Limb (tissue), 2 donors: ENCODE results near the gene ARG1.

Source experiments
- DNase-seq, 2 donors: peaks; one replicate each; pipeline ENCODE4 v3.0.0-alpha.2; 2016; ENCODE audit errors: extremely low spot score in 2 of 2

ARG1 gene

DNA sequence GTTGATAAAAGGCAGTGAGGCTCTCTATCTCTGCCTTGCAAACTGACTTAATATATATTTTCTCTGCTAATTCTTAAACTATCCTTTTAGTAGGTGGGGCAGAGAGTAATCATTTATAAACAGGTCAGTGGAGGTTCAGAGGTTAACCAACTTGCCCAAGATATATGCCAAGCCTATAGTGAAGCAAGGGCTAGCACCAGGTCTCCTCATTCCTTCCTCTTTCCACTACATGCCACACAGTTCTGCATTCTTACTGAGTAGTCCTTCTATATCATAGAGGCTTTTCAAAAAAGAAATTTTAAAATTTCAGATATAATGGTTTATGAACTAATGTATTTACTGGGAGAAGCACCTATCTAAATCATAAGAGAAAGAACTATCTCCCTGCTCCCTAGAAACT lies 8.5 kb downstream of the ARG1 start:
- DNase-seq, result no peak

DNA sequence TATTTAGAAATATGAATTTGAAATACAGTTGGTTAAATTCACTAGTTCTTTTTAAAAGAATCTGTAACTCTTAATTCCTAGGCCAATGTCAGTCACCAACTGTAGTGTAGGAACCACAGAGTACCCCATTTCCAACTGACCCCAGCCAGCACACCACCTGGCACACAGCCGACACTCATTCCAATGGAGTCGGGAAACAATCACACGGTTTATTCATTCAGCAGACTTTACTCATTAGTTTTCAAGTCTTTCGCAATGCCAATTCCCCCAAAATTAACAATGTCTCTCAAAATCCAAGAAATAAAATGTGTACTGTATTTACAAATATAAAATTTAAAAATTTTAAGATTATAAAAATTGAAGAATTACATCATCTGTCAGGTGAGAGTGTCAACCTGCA lies 13.5 kb downstream of the ARG1 start:
- no peak for DNase-seq

DNA sequence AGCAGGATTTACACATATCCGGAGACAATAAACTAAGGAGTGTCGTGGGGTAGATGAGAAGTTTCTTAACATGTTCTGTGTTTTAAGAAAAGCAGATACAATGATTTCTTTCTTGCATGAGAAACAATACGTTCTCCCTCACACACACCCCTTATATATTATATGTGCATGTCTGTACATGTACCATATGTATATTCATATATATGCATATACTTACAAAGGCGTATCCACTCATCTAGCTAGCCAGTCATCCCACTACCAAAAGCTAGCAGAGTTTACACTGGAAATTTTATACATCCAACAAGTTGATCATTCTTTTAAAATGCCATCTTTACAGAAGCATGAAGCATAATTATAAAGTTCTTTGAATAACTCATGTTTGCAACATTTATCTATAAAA lies 14.9 kb downstream of the ARG1 start:
- no peak for DNase-seq

DNA sequence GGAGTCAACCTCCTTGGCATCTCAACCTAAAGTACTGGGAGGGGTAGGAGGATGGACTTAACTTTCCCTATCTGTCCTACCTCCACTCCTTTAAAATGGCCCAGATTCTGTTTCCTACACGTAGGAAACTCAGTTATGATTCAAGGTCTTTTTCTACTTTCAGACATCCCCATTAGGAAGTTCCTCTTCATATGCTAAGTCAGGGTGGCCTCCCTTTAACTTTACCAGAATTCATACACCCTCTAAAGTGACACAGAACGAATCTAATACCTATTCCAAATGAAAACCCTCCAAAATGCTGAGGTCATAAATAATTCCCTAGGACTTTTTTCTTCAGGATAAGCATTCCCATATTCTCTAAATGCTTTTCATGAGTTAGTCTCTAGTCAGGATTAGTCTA lies 15.6 kb downstream of the ARG1 start:
- no peak for DNase-seq

DNA sequence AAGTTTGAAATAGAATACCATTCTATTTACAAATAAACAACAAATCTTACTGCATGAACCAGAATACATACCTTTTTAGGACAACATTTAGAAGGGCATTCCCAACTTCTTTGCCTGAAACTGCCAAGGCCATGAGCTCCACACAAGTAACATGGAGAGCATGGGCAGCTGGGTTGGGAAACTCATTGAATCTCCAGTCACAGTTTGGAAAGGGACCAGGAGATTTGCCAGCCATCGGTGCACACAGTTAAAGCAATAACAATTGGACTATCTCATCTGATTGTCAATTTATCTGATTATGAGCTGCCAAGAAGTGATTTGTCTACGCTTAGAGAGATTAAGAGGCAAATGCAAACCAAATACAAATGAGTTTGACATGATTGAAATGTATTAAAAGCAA lies 19.9 kb downstream of the ARG1 start:
- DNase-seq, result no peak

DNA sequence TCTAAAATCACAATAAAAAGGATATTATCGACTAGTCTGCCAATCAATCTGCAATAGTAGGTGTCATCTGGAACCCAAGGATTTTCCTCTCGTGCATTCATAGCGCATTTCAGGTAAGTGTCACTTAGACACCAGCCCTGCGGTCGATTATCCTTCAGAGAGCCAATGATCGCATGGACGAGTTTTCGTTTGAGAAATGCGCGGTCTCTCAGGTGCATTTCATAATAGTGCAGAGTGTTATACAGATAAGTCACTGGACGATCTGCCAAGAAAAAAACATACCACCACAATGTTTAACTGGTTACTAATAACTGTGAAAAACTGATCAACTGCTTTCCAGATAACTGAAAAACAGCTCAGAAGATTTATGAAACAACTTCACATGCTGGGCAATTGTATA lies 21.0 kb downstream of the ARG1 start:
- no peak for DNase-seq

DNA sequence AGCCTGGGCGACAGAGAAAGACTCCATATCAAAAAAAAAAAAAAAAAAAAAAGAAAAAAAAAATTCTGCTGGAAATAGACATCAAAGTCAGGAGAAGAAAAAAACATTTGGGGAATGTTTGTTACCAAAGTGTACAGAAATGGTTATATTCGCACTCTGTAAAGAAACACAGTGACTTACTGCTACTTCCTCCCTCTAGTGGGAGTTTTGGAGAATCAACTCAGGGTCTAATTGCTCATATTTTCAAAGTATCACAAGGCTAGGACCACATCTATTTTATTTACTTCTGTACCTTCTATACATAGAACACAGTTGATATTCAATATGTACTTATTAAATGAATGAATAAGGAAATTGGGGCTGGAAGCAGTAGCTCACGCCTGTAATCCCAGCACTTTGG lies 24.4 kb downstream of the ARG1 start:
- DNase-seq, result no peak

DNA sequence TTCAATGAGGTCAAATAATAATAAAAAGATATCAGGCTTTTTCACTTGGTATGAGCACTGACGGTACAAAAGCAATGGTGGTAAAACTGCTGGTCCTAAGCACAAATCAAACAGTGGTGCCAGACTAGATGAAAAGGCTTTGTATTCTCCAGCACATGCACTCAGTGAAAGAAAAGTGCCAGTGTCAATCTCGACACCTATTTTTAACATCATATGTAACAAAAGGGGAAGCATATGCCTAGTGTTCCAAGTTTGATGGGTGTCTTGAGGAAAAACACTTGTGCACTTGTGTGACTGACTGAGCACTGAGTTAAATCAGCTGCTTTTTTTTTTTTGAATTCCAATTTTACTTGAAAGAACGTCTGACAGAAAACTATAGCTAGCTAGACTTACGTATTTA lies 27.7 kb downstream of the ARG1 start:
- no peak for DNase-seq

DNA sequence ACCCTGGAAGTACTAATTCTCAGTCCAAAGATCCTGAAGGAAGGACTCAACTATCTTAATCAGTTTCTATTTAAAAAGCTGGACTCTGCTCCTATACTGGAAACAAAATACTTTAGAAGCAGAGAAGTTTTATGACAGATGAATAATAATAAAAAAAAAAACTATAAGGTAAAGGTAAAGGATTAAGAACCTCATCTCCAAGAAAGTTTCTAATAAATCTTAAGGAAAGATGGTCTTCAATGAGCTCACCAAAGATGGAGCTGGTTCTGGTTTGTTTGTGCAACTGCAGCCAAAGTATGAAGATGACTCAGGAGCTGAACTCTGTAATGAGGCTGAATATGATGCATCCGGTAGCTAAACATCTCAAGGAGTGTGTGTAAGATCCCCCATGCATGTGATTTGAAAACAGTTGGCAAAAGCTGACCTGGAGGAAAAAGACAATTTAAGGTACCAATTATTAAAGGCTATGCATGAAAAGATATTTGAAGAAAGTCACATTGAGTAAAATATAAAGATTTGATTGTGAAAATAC lies 29.8 kb downstream of the ARG1 start:
- no peak for DNase-seq

DNA sequence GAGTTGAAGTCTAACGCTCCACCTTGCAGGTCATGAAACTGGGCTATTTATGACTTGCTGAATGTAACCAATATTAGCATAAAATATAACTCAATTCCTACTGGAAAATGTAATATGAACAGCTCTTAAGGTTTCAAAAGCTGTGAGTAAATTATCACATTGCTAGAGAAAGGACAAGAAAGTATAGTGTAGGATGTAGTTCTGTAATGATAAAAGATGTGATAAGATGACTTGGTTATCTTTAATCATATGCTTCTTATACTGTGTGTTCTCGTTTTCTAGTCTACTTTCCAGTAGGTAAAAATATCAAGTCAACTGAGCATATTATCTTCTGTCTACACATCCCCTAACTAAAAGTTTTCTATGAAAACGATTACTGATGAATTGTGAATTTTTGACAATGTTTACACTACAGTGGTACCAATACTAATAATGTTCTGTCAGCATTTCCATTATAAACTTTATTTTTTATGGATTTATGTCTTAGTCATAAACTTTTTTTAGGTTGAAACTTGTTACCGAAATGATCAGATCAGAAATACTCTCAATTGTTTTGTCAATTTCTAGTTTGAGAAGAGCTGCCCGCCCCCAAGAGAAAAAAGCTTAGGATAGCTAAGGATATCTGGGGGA lies 40.4 kb downstream of the ARG1 start:
- no peak for DNase-seq

DNA sequence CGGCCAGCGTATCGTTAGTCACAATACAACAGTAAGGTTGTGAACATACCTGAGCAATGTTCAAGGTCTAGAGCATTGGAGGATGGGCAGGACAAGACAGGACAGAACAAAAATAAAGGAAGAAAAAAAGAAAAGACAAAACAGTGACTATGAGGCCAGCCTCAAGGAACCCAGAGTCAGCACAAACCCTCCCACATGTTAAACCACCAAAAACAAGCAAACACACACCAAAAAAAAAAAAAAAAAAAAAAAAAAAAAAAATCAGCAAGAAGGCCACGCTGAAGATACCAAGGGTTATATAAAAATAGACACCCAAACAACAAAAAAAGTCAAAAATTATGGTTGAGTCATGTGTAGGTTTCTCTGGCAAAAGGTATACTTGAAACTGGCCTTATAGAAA lies 42.2 kb downstream of the ARG1 start:
- DNase-seq, result no peak

DNA sequence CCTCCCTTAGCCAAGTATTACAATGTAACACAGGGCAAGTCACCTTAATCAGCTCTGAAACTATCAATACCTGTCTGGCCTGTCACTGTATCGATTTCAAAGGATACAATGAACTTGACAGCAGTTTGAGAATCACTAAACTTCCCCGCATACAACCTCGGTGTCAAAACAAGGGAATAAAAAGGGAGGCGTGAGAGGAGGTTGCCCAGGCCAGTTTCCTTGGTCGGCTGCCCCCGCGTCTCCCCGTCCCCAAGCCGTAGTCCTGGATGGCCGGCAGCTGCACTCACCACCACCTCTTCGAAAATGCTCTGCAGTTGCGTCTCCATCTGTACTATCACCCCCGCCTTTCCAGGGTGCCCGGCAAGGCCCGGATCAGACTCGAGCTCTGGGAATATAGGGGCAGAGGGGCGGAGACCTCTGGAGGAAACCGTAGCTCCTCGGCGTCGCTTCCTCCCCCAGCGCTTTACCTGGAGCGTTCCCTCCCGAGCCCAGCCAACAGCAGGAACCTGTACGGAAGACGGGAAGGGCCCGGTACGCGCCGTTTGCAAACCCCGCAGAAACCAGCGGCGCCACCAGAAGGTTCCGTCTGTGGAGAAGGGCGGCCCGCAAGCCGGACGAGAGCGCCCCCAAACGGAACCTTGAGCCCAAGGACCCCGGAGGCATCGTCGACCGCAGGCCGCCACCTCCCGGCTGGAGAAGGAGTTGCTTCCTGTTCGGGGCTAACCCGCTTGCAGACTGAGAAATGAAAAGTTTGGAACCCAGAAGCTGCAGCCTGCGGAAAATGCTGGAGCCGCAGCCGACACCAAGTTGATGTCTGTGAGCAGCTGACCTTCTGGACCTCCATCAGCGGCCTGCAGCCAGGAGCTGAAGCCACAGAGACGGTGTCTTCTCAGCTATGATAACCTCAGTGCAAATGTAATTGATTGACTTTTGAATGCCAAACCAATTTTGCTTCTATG lies 55.0 kb downstream of the ARG1 start, which contains the start of gene MED23:
TSS of gene MED23 (minus strand) at position 519 of the 959 bp plus-strand sequence. CDS start at position 326, 193 bp downstream.
- peak; percentile 94 to 99 for DNase-seq

DNA sequence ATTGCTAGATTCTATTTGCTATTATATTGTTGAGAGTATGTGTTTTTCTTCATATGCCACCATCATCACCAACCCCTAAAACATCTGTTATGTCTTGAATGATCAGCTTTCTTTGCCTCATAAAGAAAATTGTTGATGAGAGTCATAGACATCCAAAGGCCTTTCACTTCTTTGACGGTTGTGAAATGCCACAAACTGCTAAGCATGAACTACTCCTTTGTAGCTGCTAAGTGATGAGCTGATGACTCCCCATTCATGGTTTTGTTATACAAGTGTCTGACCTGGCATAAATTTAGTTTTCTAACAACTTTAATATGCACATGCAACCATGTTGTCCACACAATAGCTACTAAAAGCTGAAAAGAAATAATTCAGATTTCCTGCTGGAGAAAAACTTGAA lies 55.7 kb downstream of the ARG1 start:
- no peak for DNase-seq

DNA sequence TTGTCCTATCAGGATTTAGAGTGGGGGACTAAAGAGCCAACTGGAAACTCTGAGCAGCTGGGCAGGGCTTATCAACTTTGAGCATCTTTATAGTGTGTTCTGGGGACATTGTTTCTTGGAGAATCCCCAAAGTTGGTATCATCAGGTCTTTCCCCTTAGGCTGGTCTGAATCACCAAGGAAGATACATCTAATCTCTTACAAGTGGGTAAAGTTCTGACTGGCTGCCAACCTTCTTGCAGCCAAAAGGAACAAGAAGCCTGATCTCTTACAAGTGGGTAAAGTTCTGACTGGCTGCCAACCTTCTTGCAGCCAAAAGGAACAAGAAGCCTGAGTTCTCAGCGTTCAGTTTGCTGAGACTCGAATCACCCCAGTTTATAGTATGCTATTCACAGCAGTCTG lies 56.6 kb downstream of the ARG1 start:
- DNase-seq, result no peak

DNA sequence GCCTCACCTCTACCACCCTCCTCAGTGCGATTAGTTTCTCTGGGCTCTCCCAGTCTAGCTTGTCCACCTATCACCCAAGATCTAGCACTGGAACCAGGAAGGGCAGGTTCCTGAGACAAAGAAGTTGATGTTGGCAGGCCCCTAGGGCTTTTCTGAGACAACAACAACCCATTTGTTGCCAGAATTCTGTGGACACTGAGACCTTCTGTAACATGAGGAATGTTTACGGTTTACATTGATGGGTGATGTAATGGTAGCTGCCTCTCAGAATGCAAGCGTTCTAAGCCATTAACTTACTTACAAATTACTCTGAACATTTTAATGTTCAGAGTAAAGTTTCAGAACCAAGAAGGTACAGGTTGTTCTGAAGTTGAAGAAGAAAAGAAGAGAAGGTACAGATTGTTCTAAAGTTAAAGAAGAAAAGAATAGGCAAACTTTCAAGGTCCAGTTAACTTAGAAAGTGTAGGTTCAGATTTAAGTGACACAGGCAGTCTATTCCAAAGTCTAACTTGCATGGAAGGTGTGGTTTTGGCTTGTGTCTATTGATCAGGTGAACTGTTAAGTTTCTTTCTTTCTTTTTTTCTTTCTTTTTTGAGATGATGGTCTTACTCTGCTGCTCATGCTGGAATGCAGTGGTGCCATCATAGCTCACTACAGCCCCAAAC lies 58.7 kb downstream of the ARG1 start:
- no peak for DNase-seq
